ENCODE data around the gene CHPF. TPM values are rescaled to one million over a fixed set of nuclear protein-coding genes. Genes with fewer than 3 reads are reported as not detected.

CHPF gene
- total and polyA plus RNA-seq, 11 donors, result 74.1 to 209 (median 138) TPM

DNA sequence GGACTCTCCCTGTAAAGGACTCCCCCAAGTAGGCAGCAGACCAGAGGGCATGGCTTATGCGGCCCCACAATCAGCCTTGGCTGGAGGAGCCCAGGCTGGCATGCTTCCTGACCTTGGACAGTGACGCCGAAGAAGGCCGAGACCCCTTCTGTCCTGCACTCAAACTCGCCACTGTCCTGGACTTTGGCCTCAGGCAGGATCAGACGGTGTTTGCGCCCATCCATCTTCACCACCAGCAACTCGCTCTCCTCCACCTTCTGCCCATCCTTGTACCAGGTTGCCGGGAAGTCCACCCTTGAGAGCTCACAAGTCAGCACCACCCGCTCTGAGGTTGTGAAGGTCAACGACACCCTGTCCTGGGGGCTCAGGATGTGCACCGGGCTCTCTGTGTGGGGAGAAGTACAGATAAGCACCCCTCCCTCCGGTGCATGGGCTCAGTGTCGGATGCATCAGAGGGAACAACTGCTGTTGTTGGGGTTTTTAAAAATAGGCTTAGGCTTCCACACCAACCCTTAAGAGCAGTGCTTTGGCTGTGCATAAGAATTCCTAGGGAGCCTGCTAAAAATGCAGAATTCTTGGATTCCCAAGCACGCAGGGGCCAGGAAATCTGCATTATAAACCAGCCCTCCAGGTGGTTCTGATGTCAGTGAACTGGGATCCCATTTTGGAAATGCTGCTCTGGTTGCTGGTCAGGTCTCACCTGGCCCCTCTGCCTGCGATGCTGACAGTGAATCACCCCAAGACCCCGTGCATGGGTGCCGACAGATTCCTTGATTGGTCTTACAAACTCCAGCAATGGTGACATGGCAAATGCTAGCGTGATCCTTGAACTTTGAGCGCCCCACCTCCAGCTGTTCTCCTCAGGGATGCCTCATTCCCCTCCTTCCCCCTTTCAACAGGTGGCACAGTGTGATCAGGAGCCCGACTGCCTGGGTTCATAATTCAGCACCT, 21.8 kb upstream of the CHPF start:
- Histone ChIP-seq H3K27me3 (peaks cover 0 to 9% (median 0%) of the 10 kb centered on the region in 9 donors), H3K4me1 (peaks cover 0 to 36% (median 12%) of the 10 kb centered on the region in 12 donors), H3K36me3 (peaks cover 0 to 78% (median 39%) of the 10 kb centered on the region in 9 donors), H3K4me3 (no peak overlapping the region), H3K27ac (no peak overlapping the region), H3K9me3 (no peaks in the 10 kb centered on the region)
- TF ChIP-seq POLR2A (IDR thresholded peaks at IDR 0.05), result no peak
- TF ChIP-seq, protein P1, sequence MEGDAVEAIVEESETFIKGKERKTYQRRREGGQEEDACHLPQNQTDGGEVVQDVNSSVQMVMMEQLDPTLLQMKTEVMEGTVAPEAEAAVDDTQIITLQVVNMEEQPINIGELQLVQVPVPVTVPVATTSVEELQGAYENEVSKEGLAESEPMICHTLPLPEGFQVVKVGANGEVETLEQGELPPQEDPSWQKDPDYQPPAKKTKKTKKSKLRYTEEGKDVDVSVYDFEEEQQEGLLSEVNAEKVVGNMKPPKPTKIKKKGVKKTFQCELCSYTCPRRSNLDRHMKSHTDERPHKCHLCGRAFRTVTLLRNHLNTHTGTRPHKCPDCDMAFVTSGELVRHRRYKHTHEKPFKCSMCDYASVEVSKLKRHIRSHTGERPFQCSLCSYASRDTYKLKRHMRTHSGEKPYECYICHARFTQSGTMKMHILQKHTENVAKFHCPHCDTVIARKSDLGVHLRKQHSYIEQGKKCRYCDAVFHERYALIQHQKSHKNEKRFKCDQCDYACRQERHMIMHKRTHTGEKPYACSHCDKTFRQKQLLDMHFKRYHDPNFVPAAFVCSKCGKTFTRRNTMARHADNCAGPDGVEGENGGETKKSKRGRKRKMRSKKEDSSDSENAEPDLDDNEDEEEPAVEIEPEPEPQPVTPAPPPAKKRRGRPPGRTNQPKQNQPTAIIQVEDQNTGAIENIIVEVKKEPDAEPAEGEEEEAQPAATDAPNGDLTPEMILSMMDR (IDR thresholded peaks at IDR 0.05), result no peak
- ATAC-seq (no peak), DNase-seq (peak in 1 of 5 donors; percentile 8)
- WGBS, 4 donors, result 65 to 72% (median 70%) methylated on average over 21 of the region's 21 CpGs
- intact Hi-C loops (cut with DNase I), result loop anchor here in 2 of 10 donors (5.0 to 10.0 kb wide), 2 partner anchors 69 to 72 kb away; no protein-coding TSS in a partner anchor

DNA sequence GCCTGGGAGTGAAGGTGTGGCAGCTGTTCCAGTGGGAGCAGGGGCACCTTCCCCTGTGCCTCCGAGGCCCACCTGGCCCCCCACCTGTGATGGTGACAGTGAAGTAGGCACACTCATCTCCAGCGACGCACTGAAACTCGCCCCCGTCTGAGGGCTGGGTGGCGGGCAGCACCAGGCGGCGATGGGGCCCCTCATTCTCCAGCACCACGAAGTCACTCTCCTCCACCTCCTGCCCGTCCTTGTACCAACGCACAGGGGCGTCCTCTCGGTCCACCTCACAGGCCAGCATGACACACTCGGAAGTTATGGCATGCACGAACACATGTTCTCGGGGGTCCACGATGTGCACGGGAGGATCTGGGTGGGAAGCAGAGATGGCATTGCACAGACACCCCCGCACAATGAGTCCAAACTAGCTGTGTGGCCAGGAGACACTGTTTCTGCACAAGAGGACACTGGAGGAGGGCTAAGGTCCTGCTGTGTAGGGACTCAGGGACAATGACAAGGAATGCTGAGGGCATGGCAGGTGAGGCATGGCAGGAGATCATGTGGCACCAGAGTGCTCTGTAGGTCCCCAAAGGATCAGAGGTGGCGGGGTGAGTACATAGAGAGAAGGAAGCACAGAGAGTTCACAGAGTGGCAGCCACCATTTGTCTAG, 19.8 kb upstream of the CHPF start:
- intact Hi-C loops (cut with DNase I), result loop anchor here in 1 of 10 donors (5.0 to 10.0 kb wide), 2 partner anchors 34 to 71 kb away; partner anchors contain the start of gene STK11IP
- Histone ChIP-seq H3K27me3 (no peaks in the 10 kb centered on the region), H3K9me3 (no peaks in the 10 kb centered on the region), H3K4me3 (no peak overlapping the region), H3K4me1 (peaks cover 0 to 31% (median 7%) of the 10 kb centered on the region in 12 donors), H3K36me3 (peaks cover 0 to 78% (median 39%) of the 10 kb centered on the region in 9 donors), H3K27ac (no peak overlapping the region)
- 90 to 93% (median 91%) methylated on average over 20 of the region's 20 CpGs for WGBS, 4 donors
- TF ChIP-seq, protein P1 (IDR thresholded peaks at IDR 0.05), result no peak
- TF ChIP-seq POLR2A (IDR thresholded peaks at IDR 0.05), result no peak
- DNase-seq, result peak in 1 of 5 donors; percentile 51
- ATAC-seq, result no peak

DNA sequence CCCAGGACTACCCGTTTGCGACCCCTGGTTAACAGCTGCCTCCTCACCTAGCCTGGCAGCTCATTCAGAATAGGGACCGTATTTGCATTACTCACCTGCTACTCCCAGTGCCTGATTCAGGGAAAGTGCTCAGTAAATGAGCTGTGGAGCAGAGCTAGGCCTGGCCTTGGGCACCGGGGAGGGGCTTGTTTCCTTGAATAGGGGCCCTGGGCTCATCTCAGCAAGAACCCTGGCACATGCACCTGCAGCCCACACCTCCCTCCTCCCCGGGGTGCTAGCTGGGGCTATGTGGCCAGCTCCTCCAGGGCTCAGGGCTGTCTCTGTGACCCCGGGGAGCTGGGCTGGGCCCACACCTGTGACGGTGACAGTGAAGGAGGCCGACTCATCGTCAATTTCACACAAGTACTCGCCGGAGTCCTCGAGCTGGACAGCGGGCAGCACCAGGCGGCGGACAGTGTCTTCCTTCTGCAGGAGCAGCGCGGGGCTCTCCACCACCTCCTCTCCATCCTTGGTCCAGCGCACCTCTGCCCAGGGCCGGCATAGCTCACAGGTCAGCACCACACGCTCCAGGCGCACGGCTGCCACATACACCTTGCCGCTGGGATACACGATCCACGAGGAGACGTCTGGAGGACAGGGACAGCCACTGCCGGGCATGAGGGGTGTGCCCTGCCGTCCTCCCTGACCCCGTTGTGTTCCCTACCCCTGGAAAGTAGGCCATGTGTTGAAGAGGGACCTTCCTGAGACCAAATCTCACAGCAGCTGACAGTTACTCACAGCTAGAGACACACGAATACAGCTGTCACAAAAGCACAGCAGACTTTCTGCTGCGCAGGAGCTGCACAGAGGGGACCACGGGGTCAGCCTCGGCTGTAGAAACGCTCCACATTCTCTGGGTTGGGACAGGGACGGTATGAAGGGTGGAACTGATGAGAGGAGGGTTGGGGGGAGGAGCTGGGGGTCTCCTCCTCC, 18.7 kb upstream of the CHPF start:
- intact Hi-C loops (cut with DNase I), result loop anchor here in 1 of 10 donors (5.0 to 10.0 kb wide), 2 partner anchors 35 to 72 kb away; partner anchors contain the start of gene STK11IP
- Histone ChIP-seq H3K4me3 (no peak overlapping the region), H3K4me1 (peaks cover 0 to 31% (median 7%) of the 10 kb centered on the region in 12 donors), H3K27ac (peak overlapping the region in 2 of 12 donors; percentile 14 to 24), H3K27me3 (no peaks in the 10 kb centered on the region), H3K9me3 (no peaks in the 10 kb centered on the region), H3K36me3 (peaks cover 0 to 71% (median 45%) of the 10 kb centered on the region in 9 donors)
- peak in 3 of 5 donors; percentile 7 to 55 (median 14) for DNase-seq
- TF ChIP-seq, protein P1 (IDR thresholded peaks at IDR 0.05), result no peak
- no peak for TF ChIP-seq POLR2A (IDR thresholded peaks at IDR 0.05)
- WGBS, 4 donors, result 75 to 81% (median 78%) methylated on average over 21 to 35 of the region's 35 CpGs
- ATAC-seq, result no peak
